GM21529 (cell line): Measurements from ENCODE around the gene CYP4A11.
"Not testable (repeated sequence)": the region's sequence is repeated elsewhere in the genome, so short reads cannot be mapped to it uniquely, and the experiment has no call there.

ENCODE experiments used
- ATAC-seq: cut with Tn5 transposase; IDR thresholded peaks from one replicate; pipeline ENCODE4 v1.9.1; 2021; ENCODE audit not compliant: unreplicated experiment

Gene CYP4A11

DNA sequence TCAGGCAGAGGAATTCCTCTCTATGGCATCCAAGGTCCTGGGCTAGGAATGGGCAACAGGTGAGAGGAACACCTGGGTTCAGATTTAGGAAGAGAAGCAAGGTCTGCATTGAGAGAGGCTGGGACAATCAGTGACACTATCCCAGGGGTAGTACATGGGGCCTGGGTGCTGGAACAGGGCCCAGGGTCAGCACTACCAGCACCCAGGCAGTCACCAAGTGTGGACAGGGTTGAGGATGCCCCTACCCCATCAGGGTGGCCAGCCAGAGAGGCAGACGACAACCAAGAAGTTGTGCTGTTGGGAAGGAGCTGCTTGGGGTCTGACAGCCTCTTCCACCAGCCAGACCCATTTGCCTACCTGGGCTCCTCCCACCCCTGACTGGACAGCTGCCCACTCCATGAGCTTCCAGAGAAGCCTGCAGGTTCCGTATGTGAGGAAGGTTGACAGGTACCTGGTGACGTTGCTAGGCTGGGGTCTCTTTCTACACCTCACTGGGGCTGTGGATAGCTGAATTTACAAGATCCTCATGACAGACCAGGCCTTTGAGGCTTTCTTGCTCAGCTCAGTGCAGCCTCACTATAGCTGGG is 13.9 kb downstream of the CYP4A11 start:
- ATAC-seq: no peak

DNA sequence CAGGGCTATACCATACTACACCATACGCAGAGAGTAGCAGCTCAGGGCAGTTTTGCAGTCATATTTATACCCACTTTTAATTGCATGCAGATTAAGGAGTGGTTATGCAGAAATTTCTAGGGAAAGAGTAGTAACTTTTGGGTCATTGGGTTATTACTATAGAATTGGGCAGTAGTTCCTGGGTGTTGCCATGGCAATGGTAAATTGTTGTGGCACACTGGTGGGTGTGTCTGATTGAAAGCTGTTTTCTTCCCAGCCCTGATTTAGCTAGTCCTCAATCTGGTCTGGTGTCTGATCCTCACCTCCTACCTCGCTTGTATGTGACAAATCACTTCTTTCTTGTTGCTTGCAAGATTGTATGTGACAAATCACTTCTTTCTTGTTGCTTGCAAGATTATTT is 30.5 kb downstream of the CYP4A11 start:
- ATAC-seq: no peak

DNA sequence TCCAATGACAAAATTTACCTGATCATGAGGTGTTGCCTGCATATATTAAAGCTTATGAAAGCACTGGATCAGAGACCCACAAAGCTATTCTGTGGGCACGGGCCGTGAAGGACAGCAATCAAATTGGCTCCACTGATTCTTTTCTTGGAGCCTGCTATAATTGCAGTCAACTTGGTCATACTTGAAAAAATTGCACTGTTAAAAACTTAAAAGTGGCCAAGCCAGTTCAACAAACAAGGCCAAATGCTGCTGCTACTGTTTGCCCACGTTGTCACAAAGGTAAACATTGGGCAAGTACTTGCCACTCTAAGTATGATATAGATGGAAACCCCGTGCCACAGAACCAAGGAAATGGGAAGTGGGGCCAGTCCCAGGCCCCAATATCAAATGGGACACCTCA is 37.8 kb downstream of the CYP4A11 start:
- no peak for ATAC-seq

DNA sequence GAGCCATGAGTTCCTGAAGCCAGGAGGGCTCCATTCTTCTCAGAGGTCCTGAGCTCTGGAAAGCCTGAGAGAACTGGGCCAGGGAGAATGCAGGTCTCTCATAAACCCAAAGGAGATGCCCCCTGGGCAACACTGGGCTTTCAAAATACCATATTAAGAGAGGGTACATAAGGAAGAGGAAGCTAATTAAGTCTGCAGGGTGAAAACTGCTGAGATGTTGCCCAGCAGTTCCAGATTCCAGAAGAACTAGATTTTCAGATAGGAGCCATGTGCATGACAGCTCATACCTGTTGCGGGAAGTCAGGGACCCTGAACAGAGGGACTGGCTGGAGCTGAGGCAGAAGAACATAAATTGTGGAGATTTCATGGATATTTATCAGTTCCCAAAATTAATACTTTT is 40.9 kb downstream of the CYP4A11 start:
- ATAC-seq: no peak

DNA sequence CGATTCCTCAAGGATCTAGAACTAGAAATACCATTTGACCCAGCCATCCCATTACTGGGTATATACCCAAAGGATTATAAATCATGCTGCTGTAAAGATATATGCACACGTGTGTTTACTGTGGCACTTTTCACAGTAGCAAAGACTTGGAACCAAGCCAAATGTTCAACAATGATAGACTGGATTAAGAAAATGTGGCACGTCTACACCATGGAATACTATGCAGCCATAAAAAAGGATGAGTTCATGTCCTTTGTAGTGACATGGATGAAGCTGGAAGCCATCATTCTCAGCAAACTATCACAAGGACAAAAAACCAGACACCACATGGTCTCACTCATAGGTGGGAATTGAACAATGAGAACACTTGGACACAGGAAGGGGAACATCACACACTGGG is 59.6 kb downstream of the CYP4A11 start:
- ATAC-seq: not testable (repeated sequence)
